Measurements from ENCODE around the gene SNORC.
A peak's percentile ranks its signal among the peaks of the same experiment; 100 is the strongest.

SNORC gene

GRCh38 chr2:232870018-232870765 is at the start of gene SNORC:
Gene SNORC (plus strand): TSS chr2:232870264. CDS start chr2:232870342, 78 bp downstream.
- Histone ChIP-seq H3K9me3 (ENCODE audit: control insufficient read depth in 5 of 5, low read length in 5 of 5) (no peaks in the 10 kb centered on the region), H3K36me3 (ENCODE audit: control insufficient read depth in 5 of 5, insufficient read depth in 5 of 5, low read length in 5 of 5) (no peaks in the 10 kb centered on the region), H3K4me3 (ENCODE audit: low read depth in 1 of 5, low read length in 5 of 5) (no peak within 1 kb of the TSS), H3K9ac (ENCODE audit: low read length in 5 of 5) (no peak within 1 kb of the TSS), H3K27me3 (ENCODE audit: control insufficient read depth in 5 of 5, insufficient read depth in 4 of 5, low read length in 5 of 5) (peaks cover 0 to 5% (median under 1%) of the 10 kb centered on the region in 5 donors), H3K27ac (ENCODE audit: low read depth, low read length) (no peak within 1 kb of the TSS), H3K4me1 (ENCODE audit: control insufficient read depth in 5 of 5, insufficient read depth in 5 of 5, low read length in 5 of 5) (no peaks in the 10 kb centered on the region)

GRCh38 chr2:232829988-232830387 is 40.1 kb upstream of the SNORC start:
- Histone ChIP-seq H3K4me3 (ENCODE audit: low read depth in 1 of 5, low read length in 5 of 5) (no peak overlapping the region), H3K9ac (ENCODE audit: low read length in 5 of 5) (no peak overlapping the region), H3K36me3 (ENCODE audit: control insufficient read depth in 5 of 5, insufficient read depth in 5 of 5, low read length in 5 of 5) (peaks cover 43 to 71% (median 61%) of the 10 kb centered on the region in 5 donors), H3K27ac (ENCODE audit: low read depth, low read length) (no peak overlapping the region), H3K9me3 (ENCODE audit: control insufficient read depth in 5 of 5, low read length in 5 of 5) (no peaks in the 10 kb centered on the region), H3K27me3 (ENCODE audit: control insufficient read depth in 5 of 5, insufficient read depth in 4 of 5, low read length in 5 of 5) (no peaks in the 10 kb centered on the region), H3K4me1 (ENCODE audit: control insufficient read depth in 5 of 5, insufficient read depth in 5 of 5, low read length in 5 of 5) (no peaks in the 10 kb centered on the region)

- Histone ChIP-seq H3K27me3 (ENCODE audit: control insufficient read depth in 5 of 5, insufficient read depth in 4 of 5, low read length in 5 of 5) (no peaks in the 10 kb centered on the region), H3K36me3 (ENCODE audit: control insufficient read depth in 5 of 5, insufficient read depth in 5 of 5, low read length in 5 of 5) (peaks cover 42 to 74% (median 58%) of the 10 kb centered on the region in 5 donors), H3K4me1 (ENCODE audit: control insufficient read depth in 5 of 5, insufficient read depth in 5 of 5, low read length in 5 of 5) (no peaks in the 10 kb centered on the region), H3K4me3 (ENCODE audit: low read depth in 1 of 5, low read length in 5 of 5) (no peak overlapping the region), H3K9ac (ENCODE audit: low read length in 5 of 5) (peak overlapping the region in 1 of 5 donors; percentile 25), H3K9me3 (ENCODE audit: control insufficient read depth in 5 of 5, low read length in 5 of 5) (no peaks in the 10 kb centered on the region), H3K27ac (ENCODE audit: low read depth, low read length) (no peak overlapping the region)
Measured at GRCh38 chr2:232831496-232831895, 38.6 kb upstream of the SNORC start.

- no peak overlapping the region for H3K27ac ChIP-seq (ENCODE audit: low read depth, low read length)
Measured at GRCh38 chr2:232833830-232834229, 36.2 kb upstream of the SNORC start.

GRCh38 chr2:232835687-232836208 is 34.3 kb upstream of the SNORC start:
- peaks cover 56 to 74% (median 65%) of the 10 kb centered on the region in 5 donors for H3K36me3 ChIP-seq (ENCODE audit: control insufficient read depth in 5 of 5, insufficient read depth in 5 of 5, low read length in 5 of 5)
- H3K27ac ChIP-seq (ENCODE audit: low read depth, low read length): no peak overlapping the region
- H3K4me1 ChIP-seq (ENCODE audit: control insufficient read depth in 5 of 5, insufficient read depth in 5 of 5, low read length in 5 of 5): peaks cover 0 to 17% (median 6%) of the 10 kb centered on the region in 5 donors
- no peak overlapping the region for H3K9ac ChIP-seq (ENCODE audit: low read length in 5 of 5)
- no peak overlapping the region for H3K4me3 ChIP-seq (ENCODE audit: low read depth in 1 of 5, low read length in 5 of 5)
- H3K27me3 ChIP-seq (ENCODE audit: control insufficient read depth in 5 of 5, insufficient read depth in 4 of 5, low read length in 5 of 5): no peaks in the 10 kb centered on the region
- no peaks in the 10 kb centered on the region for H3K9me3 ChIP-seq (ENCODE audit: control insufficient read depth in 5 of 5, low read length in 5 of 5)

More at GRCh38 chr2:232833830-232834229, 36.2 kb upstream of the SNORC start:
- Histone ChIP-seq H3K4me3 (ENCODE audit: low read depth in 1 of 5, low read length in 5 of 5) (no peak overlapping the region), H3K9ac (ENCODE audit: low read length in 5 of 5) (no peak overlapping the region), H3K9me3 (ENCODE audit: control insufficient read depth in 5 of 5, low read length in 5 of 5) (no peaks in the 10 kb centered on the region), H3K27me3 (ENCODE audit: control insufficient read depth in 5 of 5, insufficient read depth in 4 of 5, low read length in 5 of 5) (no peaks in the 10 kb centered on the region), H3K36me3 (ENCODE audit: control insufficient read depth in 5 of 5, insufficient read depth in 5 of 5, low read length in 5 of 5) (peaks cover 44 to 79% (median 66%) of the 10 kb centered on the region in 5 donors), H3K4me1 (ENCODE audit: control insufficient read depth in 5 of 5, insufficient read depth in 5 of 5, low read length in 5 of 5) (peaks cover 0 to 7% (median 0%) of the 10 kb centered on the region in 5 donors)

GRCh38 chr2:232836934-232837333 is 33.1 kb upstream of the SNORC start:
- no peak overlapping the region for H3K27ac ChIP-seq (ENCODE audit: low read depth, low read length)
- H3K9me3 ChIP-seq (ENCODE audit: control insufficient read depth in 5 of 5, low read length in 5 of 5): no peaks in the 10 kb centered on the region

GRCh38 chr2:232838406-232838874 is 31.6 kb upstream of the SNORC start:
- peaks cover 0 to 17% (median 6%) of the 10 kb centered on the region in 5 donors for H3K4me1 ChIP-seq (ENCODE audit: control insufficient read depth in 5 of 5, insufficient read depth in 5 of 5, low read length in 5 of 5)
- H3K4me3 ChIP-seq (ENCODE audit: low read depth in 1 of 5, low read length in 5 of 5): no peak overlapping the region
- H3K27ac ChIP-seq (ENCODE audit: low read depth, low read length): no peak overlapping the region
- H3K9me3 ChIP-seq (ENCODE audit: control insufficient read depth in 5 of 5, low read length in 5 of 5): no peaks in the 10 kb centered on the region
- peaks cover 45 to 67% (median 58%) of the 10 kb centered on the region in 5 donors for H3K36me3 ChIP-seq (ENCODE audit: control insufficient read depth in 5 of 5, insufficient read depth in 5 of 5, low read length in 5 of 5)
- no peaks in the 10 kb centered on the region for H3K27me3 ChIP-seq (ENCODE audit: control insufficient read depth in 5 of 5, insufficient read depth in 4 of 5, low read length in 5 of 5)
- H3K9ac ChIP-seq (ENCODE audit: low read length in 5 of 5): no peak overlapping the region

More at GRCh38 chr2:232836934-232837333, 33.1 kb upstream of the SNORC start:
- Histone ChIP-seq H3K36me3 (ENCODE audit: control insufficient read depth in 5 of 5, insufficient read depth in 5 of 5, low read length in 5 of 5) (peaks cover 50 to 72% (median 63%) of the 10 kb centered on the region in 5 donors), H3K9ac (ENCODE audit: low read length in 5 of 5) (no peak overlapping the region), H3K27me3 (ENCODE audit: control insufficient read depth in 5 of 5, insufficient read depth in 4 of 5, low read length in 5 of 5) (no peaks in the 10 kb centered on the region), H3K4me1 (ENCODE audit: control insufficient read depth in 5 of 5, insufficient read depth in 5 of 5, low read length in 5 of 5) (peaks cover 0 to 17% (median 6%) of the 10 kb centered on the region in 5 donors), H3K4me3 (ENCODE audit: low read depth in 1 of 5, low read length in 5 of 5) (no peak overlapping the region)

- Histone ChIP-seq H3K36me3 (ENCODE audit: control insufficient read depth in 5 of 5, insufficient read depth in 5 of 5, low read length in 5 of 5) (peaks cover 41 to 66% (median 57%) of the 10 kb centered on the region in 5 donors), H3K27me3 (ENCODE audit: control insufficient read depth in 5 of 5, insufficient read depth in 4 of 5, low read length in 5 of 5) (no peaks in the 10 kb centered on the region), H3K9ac (ENCODE audit: low read length in 5 of 5) (no peak overlapping the region), H3K27ac (ENCODE audit: low read depth, low read length) (no peak overlapping the region), H3K4me3 (ENCODE audit: low read depth in 1 of 5, low read length in 5 of 5) (no peak overlapping the region), H3K4me1 (ENCODE audit: control insufficient read depth in 5 of 5, insufficient read depth in 5 of 5, low read length in 5 of 5) (peaks cover 0 to 17% (median 6%) of the 10 kb centered on the region in 5 donors), H3K9me3 (ENCODE audit: control insufficient read depth in 5 of 5, low read length in 5 of 5) (no peaks in the 10 kb centered on the region)
Measured at GRCh38 chr2:232839411-232840079, 30.5 kb upstream of the SNORC start.

- no peaks in the 10 kb centered on the region for H3K9me3 ChIP-seq (ENCODE audit: control insufficient read depth in 5 of 5, low read length in 5 of 5)
- peaks cover 59 to 76% (median 65%) of the 10 kb centered on the region in 5 donors for H3K36me3 ChIP-seq (ENCODE audit: control insufficient read depth in 5 of 5, insufficient read depth in 5 of 5, low read length in 5 of 5)
- H3K27ac ChIP-seq (ENCODE audit: low read depth, low read length): no peak overlapping the region
- H3K4me3 ChIP-seq (ENCODE audit: low read depth in 1 of 5, low read length in 5 of 5): no peak overlapping the region
- peaks cover 0 to 17% (median 6%) of the 10 kb centered on the region in 5 donors for H3K4me1 ChIP-seq (ENCODE audit: control insufficient read depth in 5 of 5, insufficient read depth in 5 of 5, low read length in 5 of 5)
- no peaks in the 10 kb centered on the region for H3K27me3 ChIP-seq (ENCODE audit: control insufficient read depth in 5 of 5, insufficient read depth in 4 of 5, low read length in 5 of 5)
- peak overlapping the region in 2 of 5 donors; percentile 13 to 19 for H3K9ac ChIP-seq (ENCODE audit: low read length in 5 of 5)
Measured at GRCh38 chr2:232842689-232843088, 27.4 kb upstream of the SNORC start.
